ENCODE measurements around the gene MRPL17. TPM values are rescaled to one million over a fixed set of nuclear protein-coding genes. Genes with fewer than 3 reads are reported as not detected.

MRPL17 gene
- total and polyA plus RNA-seq, 2 of the 13 experiments (the other 11 are each of a cell fraction or from before 2014, with no cell fraction given), result 59.4 to 90.0 TPM

- no peak for TF ChIP-seq HNF1A (IDR thresholded peaks at IDR 0.05; ENCODE audit: low read depth)
- TF ChIP-seq HNF1A (CRISPR knock-in tag; IDR thresholded peaks at IDR 0.05; ENCODE audit: borderline replicate concordance), result 0 out of 2 replicates have a peak, but pooled peaks have one; percentile 46
- no peak for TF ChIP-seq MAZ (IDR thresholded peaks at IDR 0.05; ENCODE audit: borderline replicate concordance, low read depth, low read length)
- 0 out of 2 replicates have a peak, but pooled peaks have one; percentile 37 for TF ChIP-seq MAZ (CRISPR knock-in tag; IDR thresholded peaks at IDR 0.05; ENCODE audit: low read depth)
- no peak for TF ChIP-seq CHD2 (IDR thresholded peaks at IDR 0.05; ENCODE audit: low read depth, low read length)
- TF ChIP-seq ZNF619 (CRISPR knock-in tag; IDR thresholded peaks at IDR 0.05), result no peak
- peak; percentile 66; the same call in 1 of the 2 replicates for TF ChIP-seq RXRA (CRISPR knock-in tag; IDR thresholded peaks at IDR 0.05)
- peak; percentile 46; the same call in 1 of the 2 replicates for TF ChIP-seq FOSL2 (CRISPR knock-in tag; IDR thresholded peaks at IDR 0.05)
- TF ChIP-seq ZSCAN5A (CRISPR knock-in tag; IDR thresholded peaks at IDR 0.05; ENCODE audit: borderline replicate concordance), result no peak
- no peak for TF ChIP-seq TAF15 (IDR thresholded peaks at IDR 0.05; ENCODE audit: low read depth, low read length, poor library complexity, severe bottlenecking)
- no peak for TF ChIP-seq ZNF562 (CRISPR knock-in tag; IDR thresholded peaks at IDR 0.05; ENCODE audit: borderline replicate concordance)
- no peak for TF ChIP-seq SRY (CRISPR knock-in tag; IDR thresholded peaks at IDR 0.05)
- TF ChIP-seq FOXP1 (IDR thresholded peaks at IDR 0.05), result no peak
- TF ChIP-seq FOXP1 (CRISPR knock-in tag; IDR thresholded peaks at IDR 0.05), result peak; percentile 28; the same call in 1 of the 2 replicates
- TF ChIP-seq FOXK1 (CRISPR knock-in tag; IDR thresholded peaks at IDR 0.05; ENCODE audit: borderline replicate concordance, low read depth), result peak; percentile 34; the same call in 1 of the 2 replicates
- no peak for TF ChIP-seq NFIB (CRISPR knock-in tag; IDR thresholded peaks at IDR 0.05; ENCODE audit: borderline replicate concordance)
- no peak for TF ChIP-seq GRHL1 (CRISPR knock-in tag; conservative IDR thresholded peaks at IDR 0.05)
- no peak for TF ChIP-seq ATF4 (CRISPR knock-in tag; IDR thresholded peaks at IDR 0.05)
- peak; percentile 75 for TF ChIP-seq TBX2 (CRISPR knock-in tag; IDR thresholded peaks at IDR 0.05; ENCODE audit: borderline replicate concordance)
- peak; percentile 63; the same call in 1 of the 2 replicates for TF ChIP-seq ESRRA (CRISPR knock-in tag; IDR thresholded peaks at IDR 0.05; ENCODE audit: low read depth)
Measured at GRCh38 chr11:6654281-6655019, 28.7 kb downstream of the MRPL17 start (continued).

Data from HepG2 (cell line).